ENCODE results near the gene HOXB9.

The HOXB9 gene

GRCh38 chr17:48575066-48575582 is 51.0 kb downstream of the HOXB9 start:
- Histone ChIP-seq H3K36me3 (no peaks in the 10 kb centered on the region), H3K9ac (no peak overlapping the region), H3K4me1 (no peaks in the 10 kb centered on the region), H3K27me3 (peaks cover 100% of the 10 kb centered on the region in 11 experiments), H4K20me1 (peaks cover 0 to 90% (median 72%) of the 10 kb centered on the region in 11 experiments; a peak in 17 of 22 replicates), H3K27ac (no peak overlapping the region), H3K4me3 (no peak overlapping the region), H3K9me3 (replicated peaks in 1 of 11) (peaks cover 0 to 9% (median 0%) of the 10 kb centered on the region in 11 experiments; a peak in 2 of 22 replicates), H3K4me2 (no peak overlapping the region)
- no peak for TF ChIP-seq Cebpa-rat (IDR thresholded peaks at IDR 0.05)

- H3K4me2 ChIP-seq = no peak overlapping the region
- H3K36me3 ChIP-seq = no peaks in the 10 kb centered on the region
- H4K20me1 ChIP-seq = peaks cover 0 to 90% (median 70%) of the 10 kb centered on the region in 11 experiments; a peak in 17 of 22 replicates
- H3K27me3 ChIP-seq = peaks cover 100% of the 10 kb centered on the region in 11 experiments
- H3K9ac ChIP-seq = no peak overlapping the region
- no peak for TF ChIP-seq Cebpa-rat (IDR thresholded peaks at IDR 0.05)
- H3K9me3 ChIP-seq (replicated peaks in 1 of 11) = peaks cover 0 to 9% (median 0%) of the 10 kb centered on the region in 11 experiments; a peak in 2 of 22 replicates
- H3K4me1 ChIP-seq = no peaks in the 10 kb centered on the region
- no peak overlapping the region for H3K4me3 ChIP-seq
- no peak overlapping the region for H3K27ac ChIP-seq
Observed at GRCh38 chr17:48574505-48575065, 51.6 kb downstream of the HOXB9 start.

GRCh38 chr17:48571826-48572417 is 54.2 kb downstream of the HOXB9 start:
- H4K20me1 ChIP-seq = peaks cover 0 to 89% (median 54%) of the 10 kb centered on the region in 11 experiments; a peak in 16 of 22 replicates

More at GRCh38 chr17:48571826-48572417, 54.2 kb downstream of the HOXB9 start:
- TF ChIP-seq Cebpa-rat (IDR thresholded peaks at IDR 0.05) = no peak
- Histone ChIP-seq H3K36me3 (no peaks in the 10 kb centered on the region), H3K4me1 (no peaks in the 10 kb centered on the region), H3K4me3 (no peak overlapping the region), H3K9ac (no peak overlapping the region), H3K27ac (no peak overlapping the region), H3K4me2 (no peak overlapping the region), H3K27me3 (peaks cover 100% of the 10 kb centered on the region in 11 experiments), H3K9me3 (replicated peaks in 1 of 11) (no peaks in the 10 kb centered on the region)
